22Rv1 (cell line): ENCODE results near the gene ANGPT4.

Experiments used
- H3K27ac ChIP-seq: fragments of 450-650 bp; 2 replicates; pipeline ENCODE4 v1.5.1; 2017
- ZFX ChIP-seq: fragments of 450-650 bp; IDR thresholded peaks from 2 replicates; pipeline ENCODE4 v1.6.1; 2017; ENCODE audit warnings: antibody characterized with exemption, borderline replicate concordance
- TF ChIP-seq, protein P1 (sequence below): fragments of 450-650 bp; IDR thresholded peaks from 2 replicates; pipeline ENCODE4 v1.5.1; 2017; ENCODE audit warnings: mild to moderate bottlenecking

ANGPT4 gene

DNA sequence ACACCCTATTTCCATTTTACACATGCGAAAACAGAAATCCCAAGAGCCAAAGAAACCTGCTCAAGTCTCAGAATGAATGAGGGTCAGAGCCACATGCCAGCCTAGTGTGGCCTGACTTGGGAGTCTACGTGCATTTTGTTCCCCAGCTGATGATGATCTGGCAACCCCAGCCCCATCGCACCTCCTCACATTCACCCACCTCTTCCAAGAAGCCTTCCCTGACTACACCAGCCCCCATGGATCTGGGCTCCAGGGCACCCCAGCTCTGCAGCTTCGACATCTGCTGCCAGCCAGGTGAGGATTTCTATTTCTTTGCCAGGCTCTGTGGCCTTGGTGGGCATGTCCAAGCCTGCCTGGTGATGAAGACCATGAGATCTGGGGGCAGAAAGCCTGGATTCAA, 41.0 kb downstream of the ANGPT4 start:
- TF ChIP-seq, protein P1, sequence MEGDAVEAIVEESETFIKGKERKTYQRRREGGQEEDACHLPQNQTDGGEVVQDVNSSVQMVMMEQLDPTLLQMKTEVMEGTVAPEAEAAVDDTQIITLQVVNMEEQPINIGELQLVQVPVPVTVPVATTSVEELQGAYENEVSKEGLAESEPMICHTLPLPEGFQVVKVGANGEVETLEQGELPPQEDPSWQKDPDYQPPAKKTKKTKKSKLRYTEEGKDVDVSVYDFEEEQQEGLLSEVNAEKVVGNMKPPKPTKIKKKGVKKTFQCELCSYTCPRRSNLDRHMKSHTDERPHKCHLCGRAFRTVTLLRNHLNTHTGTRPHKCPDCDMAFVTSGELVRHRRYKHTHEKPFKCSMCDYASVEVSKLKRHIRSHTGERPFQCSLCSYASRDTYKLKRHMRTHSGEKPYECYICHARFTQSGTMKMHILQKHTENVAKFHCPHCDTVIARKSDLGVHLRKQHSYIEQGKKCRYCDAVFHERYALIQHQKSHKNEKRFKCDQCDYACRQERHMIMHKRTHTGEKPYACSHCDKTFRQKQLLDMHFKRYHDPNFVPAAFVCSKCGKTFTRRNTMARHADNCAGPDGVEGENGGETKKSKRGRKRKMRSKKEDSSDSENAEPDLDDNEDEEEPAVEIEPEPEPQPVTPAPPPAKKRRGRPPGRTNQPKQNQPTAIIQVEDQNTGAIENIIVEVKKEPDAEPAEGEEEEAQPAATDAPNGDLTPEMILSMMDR, result no peak
- TF ChIP-seq ZFX, result no peak
- H3K27ac ChIP-seq, result no peak overlapping the region

DNA sequence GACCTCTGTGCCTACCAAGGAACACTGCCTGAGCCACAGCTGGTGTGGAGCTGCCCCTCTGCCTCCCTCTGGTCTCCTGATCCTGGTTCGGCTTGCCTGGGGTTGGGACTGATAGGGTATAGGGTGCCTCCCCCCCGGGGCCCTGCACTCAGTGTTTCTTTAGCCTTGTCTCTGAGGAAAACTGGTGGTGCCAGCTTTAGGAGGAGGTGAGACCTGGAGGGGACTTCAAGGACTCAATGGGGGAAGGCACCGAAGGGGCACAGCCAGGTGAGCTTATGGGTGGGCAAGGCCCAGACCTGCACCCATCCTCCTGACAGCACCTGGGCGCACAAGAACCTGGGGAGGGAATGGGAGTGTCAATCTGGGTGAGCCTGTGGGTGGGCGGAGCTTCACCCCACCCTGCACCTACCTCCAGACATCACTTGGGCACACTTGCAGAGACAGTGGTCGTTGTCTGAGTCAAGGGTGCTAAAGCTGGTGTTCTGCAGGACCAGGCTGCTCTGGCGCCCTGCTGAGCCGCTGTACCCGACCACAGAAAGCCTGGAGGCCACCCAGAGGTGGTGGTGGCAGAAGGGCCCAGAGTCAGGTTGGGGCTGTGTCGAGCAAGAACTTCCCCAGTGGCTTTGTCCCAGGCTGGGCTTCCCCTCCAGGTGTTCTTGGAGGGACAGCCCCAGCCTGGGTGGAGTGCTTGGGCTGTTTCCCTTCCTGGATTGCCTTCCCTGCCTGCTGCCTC, 42.1 kb downstream of the ANGPT4 start:
- no peak overlapping the region for H3K27ac ChIP-seq
- no peak for TF ChIP-seq ZFX
- TF ChIP-seq, protein P1, result no peak

DNA sequence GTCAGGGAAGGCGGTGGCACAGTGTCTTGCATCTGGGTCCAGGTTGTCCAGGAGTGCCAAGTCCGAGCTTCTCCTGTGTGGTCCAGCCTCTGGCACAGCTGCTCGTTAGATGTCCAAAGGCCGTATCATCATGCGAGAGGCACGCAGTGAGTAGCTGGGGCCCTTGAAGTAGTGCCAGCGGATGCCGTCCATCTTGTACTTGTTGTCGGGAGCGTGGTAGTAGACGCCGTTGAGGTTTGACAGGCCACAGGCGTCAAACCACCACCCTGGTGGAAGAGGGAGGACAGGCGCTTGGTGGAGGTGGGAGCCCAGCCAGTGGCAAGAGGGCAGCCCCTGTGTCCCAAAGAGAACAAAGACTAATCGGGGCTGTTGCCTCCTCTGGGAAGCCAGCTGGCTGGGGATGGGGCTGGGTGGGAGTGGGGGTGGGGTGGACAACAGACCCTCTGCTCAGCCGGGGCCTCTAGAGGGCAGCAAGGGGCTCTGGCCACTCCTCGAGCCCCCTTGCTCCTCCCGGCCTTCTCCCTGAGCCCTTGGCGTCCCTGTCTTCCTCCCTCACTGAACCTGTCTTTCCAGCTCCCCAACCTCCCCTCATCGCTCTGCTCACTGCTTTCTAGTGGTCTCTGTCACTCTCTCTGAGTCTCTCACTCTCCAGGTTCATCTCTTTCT, 43.1 kb downstream of the ANGPT4 start:
- no peak overlapping the region for H3K27ac ChIP-seq
- TF ChIP-seq, protein P1, result peak; percentile 23
- TF ChIP-seq ZFX, result no peak

DNA sequence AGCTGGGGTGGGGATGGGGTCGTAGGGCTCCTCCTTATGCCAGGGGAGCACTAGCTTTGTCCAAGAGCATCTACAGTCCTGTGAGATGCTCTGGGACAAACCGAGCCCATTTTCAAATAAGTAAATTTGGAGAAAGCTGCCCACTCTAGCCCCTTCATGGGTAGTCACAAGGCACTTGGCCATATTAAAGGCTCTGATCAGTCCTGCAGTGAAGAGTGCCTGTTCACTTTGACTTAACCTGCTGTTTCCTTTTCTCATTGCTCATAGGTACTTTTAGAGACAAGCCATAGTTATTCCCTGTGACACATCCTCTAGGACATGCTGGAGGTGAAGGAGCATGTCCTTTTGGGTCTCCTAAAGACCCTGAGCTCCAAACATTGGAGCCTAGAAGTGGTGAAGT, 44.2 kb downstream of the ANGPT4 start:
- TF ChIP-seq, protein P1, result no peak
- TF ChIP-seq ZFX, result no peak
- H3K27ac ChIP-seq, result no peak overlapping the region

DNA sequence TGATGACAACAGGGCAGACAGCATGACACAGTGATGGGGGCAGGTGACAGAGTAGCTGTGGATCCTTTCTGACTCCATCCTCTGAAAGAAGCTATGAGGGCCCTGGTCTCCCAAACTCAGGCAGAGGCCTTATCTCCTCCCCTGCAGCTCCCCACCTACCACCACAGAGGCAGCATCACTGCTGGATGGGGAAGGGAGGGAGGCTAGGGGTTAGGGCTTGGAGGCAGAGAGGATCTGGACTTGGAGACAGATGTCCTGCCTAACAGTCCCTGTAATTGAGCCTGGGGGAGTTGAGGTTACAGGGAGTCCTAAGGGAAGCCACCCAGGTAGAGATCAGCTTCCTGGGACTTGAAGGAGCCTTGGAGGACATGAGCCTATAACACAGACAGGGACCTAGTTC, 44.7 kb downstream of the ANGPT4 start:
- no peak overlapping the region for H3K27ac ChIP-seq
- no peak for TF ChIP-seq ZFX
- TF ChIP-seq, protein P1, result no peak

DNA sequence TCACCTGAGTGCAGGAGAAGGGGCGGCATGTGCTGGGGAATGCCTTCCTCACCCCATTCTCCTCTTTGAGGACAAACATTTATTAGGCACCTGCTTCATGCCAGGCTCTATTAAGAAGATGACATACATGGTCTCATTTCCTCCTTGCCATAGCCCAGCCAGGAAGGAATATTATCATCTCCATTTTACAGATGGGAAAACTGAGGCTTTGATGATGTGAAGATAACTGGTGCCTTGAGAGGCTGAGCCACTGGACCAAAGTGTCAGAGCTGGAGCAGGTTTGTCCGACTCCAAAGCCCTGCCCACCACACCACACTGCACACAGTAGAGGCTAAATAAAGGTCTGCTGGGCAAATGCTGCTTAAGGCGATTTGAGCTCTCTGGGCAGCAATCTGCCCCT, 45.4 kb downstream of the ANGPT4 start:
- H3K27ac ChIP-seq, result no peak overlapping the region
- TF ChIP-seq, protein P1, result no peak
- no peak for TF ChIP-seq ZFX

DNA sequence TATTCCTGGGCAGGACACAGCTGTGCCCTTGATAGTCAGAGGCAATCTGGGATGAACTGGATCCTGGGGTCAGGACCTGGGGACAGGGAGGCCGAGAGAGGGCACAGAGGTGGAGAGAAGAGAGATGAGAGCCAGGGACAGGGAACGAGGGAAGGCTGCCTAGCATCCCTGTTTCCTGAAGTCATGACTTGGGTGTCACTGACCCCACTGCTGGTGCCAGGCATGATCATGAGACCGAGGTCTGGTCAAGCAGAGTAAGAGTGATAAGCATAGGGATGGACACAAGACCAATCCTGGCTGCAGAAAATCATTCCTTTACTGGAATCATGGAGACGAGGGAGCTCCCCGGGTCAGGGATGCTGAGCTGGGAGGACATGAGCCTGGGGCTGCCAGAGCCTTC, 46.5 kb downstream of the ANGPT4 start:
- TF ChIP-seq, protein P1, result no peak
- H3K27ac ChIP-seq, result no peak overlapping the region
